OCI-LY7 (cell line): ENCODE measurements around the gene SUCNR1. TPM values are rescaled to one million over a fixed set of nuclear protein-coding genes. Genes with fewer than 3 reads are reported as not detected.

ENCODE experiments used
- BruUV-seq: library from RNA; stranded (reverse); fragments of 400-500 nt; replicated peaks from 2 replicates; lab custom pipeline; 2021; lab: Mats Ljungman, UMichigan
- CTCF ChIA-PET: fragments of 300-600 bp; sonication (Branson Sonifier 250); formaldehyde crosslinking; loops from one replicate; lab custom pipeline; 2022; ENCODE audit warnings: antibody characterized with exemption; ENCODE audit not compliant: unreplicated experiment; lab: Charles Lee
- POLR2A ChIA-PET: fragments of 300-600 bp; sonication (Branson Sonifier 250); formaldehyde crosslinking; loops from one replicate; lab custom pipeline; 2022; ENCODE audit warnings: antibody characterized with exemption; lab: Charles Lee
- DNase-seq: peaks from one replicate; pipeline ENCODE4 v3.0.0-alpha.2; 2015; ENCODE audit warnings: low spot score
- H2AFZ ChIP-seq: fragments of 200-600 bp; sonication (generic), shearing (Covaris generic); 2 replicates; pipeline ENCODE4 v1.6.1; 2014; ENCODE audit warnings: mild to moderate bottlenecking, antibody characterized with exemption, low read length, moderate library complexity
- H3K27ac ChIP-seq: fragments of 200-600 bp; sonication (generic); 2 replicates; pipeline ENCODE4 v1.5.1; 2014; ENCODE audit warnings: mixed run types, low read depth, mild to moderate bottlenecking, moderate library complexity, low read length, inconsistent platforms; ENCODE audit not compliant: poor library complexity, severe bottlenecking
- H3K36me3 ChIP-seq: fragments of 200-600 bp; sonication (generic); 2 replicates; pipeline ENCODE4 v1.6.1; 2014; ENCODE audit warnings: mild to moderate bottlenecking, antibody characterized with exemption, low read length, moderate library complexity, mixed read lengths; ENCODE audit not compliant: insufficient read depth
- H3K4me1 ChIP-seq: fragments of 200-600 bp; sonication (generic); 2 replicates; pipeline ENCODE4 v1.5.1; 2014; ENCODE audit warnings: mild to moderate bottlenecking, low read length; ENCODE audit not compliant: insufficient read depth, poor library complexity, severe bottlenecking
- H3K4me2 ChIP-seq: fragments of 200-600 bp; sonication (generic); 2 replicates; pipeline ENCODE4 v1.6.1; 2014; ENCODE audit warnings: mild to moderate bottlenecking, low read length
- H3K4me3 ChIP-seq: fragments of 200-600 bp; sonication (generic); 2 replicates; pipeline ENCODE4 v1.5.1; 2014; ENCODE audit warnings: mild to moderate bottlenecking, low read depth, low read length; ENCODE audit not compliant: poor library complexity, severe bottlenecking
- H3K79me2 ChIP-seq: fragments of 200-600 bp; sonication (generic); 2 replicates; pipeline ENCODE4 v1.6.1; 2016; ENCODE audit warnings: low read depth, mild to moderate bottlenecking, low read length, moderate library complexity, mixed read lengths; ENCODE audit not compliant: insufficient read depth
- H3K9me2 ChIP-seq: fragments of 200-600 bp; sonication (generic); 2 replicates; pipeline ENCODE4 v1.6.1; 2016; ENCODE audit warnings: mild to moderate bottlenecking, low read length, mixed read lengths; ENCODE audit not compliant: insufficient read depth
- H3K9me3 ChIP-seq: fragments of 200-600 bp; sonication (generic); 2 replicates; pipeline ENCODE4 v1.6.1; 2014; ENCODE audit warnings: mild to moderate bottlenecking, mixed run types, low read length, mixed read lengths
- H4K20me1 ChIP-seq: fragments of 200-600 bp; sonication (generic); 2 replicates; pipeline ENCODE4 v1.6.1; 2014; ENCODE audit warnings: mild to moderate bottlenecking, antibody characterized with exemption, low read length, moderate library complexity, mixed read lengths; ENCODE audit not compliant: insufficient read depth
- EZH2phosphoT487 ChIP-seq: fragments of 200-600 bp; sonication (generic); IDR thresholded peaks from 2 replicates; pipeline ENCODE4 v1.6.1; 2018; ENCODE audit warnings: low read depth, borderline replicate concordance, mild to moderate bottlenecking, mixed run types, antibody characterized with exemption, low read length, moderate library complexity, mixed read lengths
- intact Hi-C: fragments of 100-400 bp; cut with micrococcal nuclease; formaldehyde crosslinking; loops from one replicate; pipeline ENCODE4 v1.10.0; 2022; ENCODE audit not compliant: unreplicated experiment
- total RNA-seq, 2 experiments: library from RNA; depleted of rRNA in 1 of 2; stranded (reverse); fragments of >200 nt in 1 of 2; shearing (Covaris generic) in 1 of 2; gene quantifications; 2 replicates each; pipeline ENCODE4 v1.2.3, GENCODE V29; 2014 to 2022
- TF ChIP-seq, protein P1 (sequence below): fragments of 200-600 bp; sonication (generic); conservative IDR thresholded peaks from 2 replicates; pipeline ENCODE4 v1.5.1; 2014; ENCODE audit warnings: mild to moderate bottlenecking, antibody characterized with exemption, low read length, moderate library complexity, mixed read lengths

Gene SUCNR1
- total RNA-seq, 2 experiments from 2014 or later, result not detected

GRCh38 chr3:151852074-151852811 is 21.2 kb upstream of the SUCNR1 start:
- intact Hi-C loops, result no loop called here
- H3K9me3 ChIP-seq, result no peaks in the 10 kb centered on the region
- H3K9me2 ChIP-seq, result no peaks in the 10 kb centered on the region
- DNase-seq, result no peak
- H3K4me3 ChIP-seq, result no peak overlapping the region
- H3K36me3 ChIP-seq, result no peaks in the 10 kb centered on the region
- H2AFZ ChIP-seq, result no peak overlapping the region
- H3K4me2 ChIP-seq, result no peak overlapping the region
- no peaks in the 10 kb centered on the region for H3K79me2 ChIP-seq
- CTCF ChIA-PET, result no interaction called here
- H3K27ac ChIP-seq, result no peak overlapping the region
- TF ChIP-seq EZH2phosphoT487, result no peak
- TF ChIP-seq, protein P1, sequence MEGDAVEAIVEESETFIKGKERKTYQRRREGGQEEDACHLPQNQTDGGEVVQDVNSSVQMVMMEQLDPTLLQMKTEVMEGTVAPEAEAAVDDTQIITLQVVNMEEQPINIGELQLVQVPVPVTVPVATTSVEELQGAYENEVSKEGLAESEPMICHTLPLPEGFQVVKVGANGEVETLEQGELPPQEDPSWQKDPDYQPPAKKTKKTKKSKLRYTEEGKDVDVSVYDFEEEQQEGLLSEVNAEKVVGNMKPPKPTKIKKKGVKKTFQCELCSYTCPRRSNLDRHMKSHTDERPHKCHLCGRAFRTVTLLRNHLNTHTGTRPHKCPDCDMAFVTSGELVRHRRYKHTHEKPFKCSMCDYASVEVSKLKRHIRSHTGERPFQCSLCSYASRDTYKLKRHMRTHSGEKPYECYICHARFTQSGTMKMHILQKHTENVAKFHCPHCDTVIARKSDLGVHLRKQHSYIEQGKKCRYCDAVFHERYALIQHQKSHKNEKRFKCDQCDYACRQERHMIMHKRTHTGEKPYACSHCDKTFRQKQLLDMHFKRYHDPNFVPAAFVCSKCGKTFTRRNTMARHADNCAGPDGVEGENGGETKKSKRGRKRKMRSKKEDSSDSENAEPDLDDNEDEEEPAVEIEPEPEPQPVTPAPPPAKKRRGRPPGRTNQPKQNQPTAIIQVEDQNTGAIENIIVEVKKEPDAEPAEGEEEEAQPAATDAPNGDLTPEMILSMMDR, result no peak
- H3K4me1 ChIP-seq, result no peaks in the 10 kb centered on the region
- POLR2A ChIA-PET, result interaction anchor here (0.5 to 0.7 kb wide), 2 partner anchors 156 to 1828 kb away, joined by 3 to 5 read pairs; no protein-coding TSS in a partner anchor
- BruUV-seq, result no TSS peak
- no peaks in the 10 kb centered on the region for H4K20me1 ChIP-seq

DNA sequence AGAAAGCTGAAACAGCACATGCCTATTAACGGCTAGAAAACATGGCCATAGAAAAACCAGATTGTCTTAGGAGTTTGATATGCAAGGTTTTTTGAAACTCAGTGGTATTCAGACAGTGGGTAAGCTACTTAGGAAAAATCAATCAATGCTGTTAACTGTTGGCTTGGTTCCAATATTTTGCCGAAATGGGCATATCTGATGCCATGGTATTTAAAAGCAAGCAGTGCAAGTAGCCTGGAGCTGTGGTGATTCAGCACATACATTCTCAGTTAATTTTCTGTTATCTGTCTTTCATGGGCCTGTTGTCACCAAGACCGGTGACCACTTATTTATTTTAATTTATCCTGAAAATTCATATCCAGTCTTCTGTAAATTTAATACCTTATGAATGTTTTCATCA is 17.3 kb upstream of the SUCNR1 start:
- Histone ChIP-seq H2AFZ (no peak overlapping the region), H4K20me1 (no peaks in the 10 kb centered on the region), H3K9me2 (no peaks in the 10 kb centered on the region), H3K4me3 (no peak overlapping the region), H3K36me3 (no peaks in the 10 kb centered on the region), H3K4me1 (no peaks in the 10 kb centered on the region), H3K79me2 (no peaks in the 10 kb centered on the region), H3K9me3 (no peaks in the 10 kb centered on the region), H3K27ac (no peak overlapping the region), H3K4me2 (no peak overlapping the region)
- no peak for DNase-seq
- no TSS peak for BruUV-seq
- ChIA-PET POLR2A (no interaction called here), CTCF (no interaction called here)
- intact Hi-C loops, result no loop called here
- no peak for TF ChIP-seq EZH2phosphoT487
- TF ChIP-seq, protein P1, result no peak

GRCh38 chr3:151856641-151857040 is 16.8 kb upstream of the SUCNR1 start:
- TF ChIP-seq EZH2phosphoT487, result no peak
- TF ChIP-seq, protein P1, result no peak
- H3K27ac ChIP-seq, result no peak overlapping the region
- H4K20me1 ChIP-seq, result no peaks in the 10 kb centered on the region
- no peaks in the 10 kb centered on the region for H3K9me2 ChIP-seq
- H2AFZ ChIP-seq, result no peak overlapping the region
- H3K4me3 ChIP-seq, result no peak overlapping the region
- no peak for DNase-seq
- H3K4me2 ChIP-seq, result no peak overlapping the region
- intact Hi-C loops, result no loop called here
- no peaks in the 10 kb centered on the region for H3K36me3 ChIP-seq
- H3K79me2 ChIP-seq, result no peaks in the 10 kb centered on the region
- H3K9me3 ChIP-seq, result no peaks in the 10 kb centered on the region
- ChIA-PET CTCF (no interaction called here), POLR2A (no interaction called here)
- H3K4me1 ChIP-seq, result no peaks in the 10 kb centered on the region
- no TSS peak for BruUV-seq
